GM19023 (cell line): ENCODE results near the gene PCK2.

Experiments
- ATAC-seq: cut with Tn5 transposase; IDR thresholded peaks from one replicate; pipeline ENCODE4 v1.9.1; 2021; ENCODE audit warnings: mild to moderate bottlenecking, moderate library complexity; ENCODE audit not compliant: unreplicated experiment

Gene PCK2

DNA sequence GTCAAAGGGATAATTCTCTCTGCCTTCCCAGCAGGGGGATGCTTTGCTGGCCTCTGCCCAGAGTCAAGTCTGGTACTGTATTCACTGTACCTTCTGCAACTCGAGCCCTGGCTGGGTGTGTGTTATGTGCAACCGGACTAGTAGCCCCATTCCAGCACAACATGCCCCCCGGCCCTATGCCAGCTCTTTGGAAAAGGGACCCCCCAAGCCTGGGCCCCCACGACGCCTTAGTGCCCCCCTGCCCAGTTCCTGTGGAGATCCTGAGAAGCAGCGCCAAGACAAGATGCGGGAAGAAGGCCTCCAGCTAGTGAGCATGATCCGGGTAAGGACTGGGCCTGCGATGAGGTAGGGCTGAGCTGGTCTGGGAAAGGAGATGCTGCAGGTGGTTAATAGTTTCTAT lies 56.5 kb downstream of the PCK2 start:
- ATAC-seq, result no peak

DNA sequence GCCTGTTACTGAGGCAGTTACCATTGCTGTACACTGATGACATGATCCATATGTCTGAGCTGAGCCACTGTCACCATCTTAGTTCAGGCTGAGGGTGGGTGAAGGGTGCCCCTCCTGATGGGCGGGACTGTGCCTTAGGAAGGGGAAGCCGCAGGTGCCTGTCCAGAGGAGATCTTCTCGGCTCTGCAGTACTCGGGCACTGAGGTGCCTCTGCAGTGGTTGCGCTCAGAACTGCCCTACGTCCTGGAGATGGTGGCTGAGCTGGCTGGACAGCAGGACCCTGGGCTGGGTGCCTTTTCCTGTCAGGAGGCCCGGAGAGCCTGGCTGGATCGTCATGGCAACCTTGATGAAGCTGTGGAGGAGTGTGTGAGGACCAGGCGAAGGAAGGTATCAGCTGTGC lies 56.9 kb downstream of the PCK2 start:
- no peak for ATAC-seq

DNA sequence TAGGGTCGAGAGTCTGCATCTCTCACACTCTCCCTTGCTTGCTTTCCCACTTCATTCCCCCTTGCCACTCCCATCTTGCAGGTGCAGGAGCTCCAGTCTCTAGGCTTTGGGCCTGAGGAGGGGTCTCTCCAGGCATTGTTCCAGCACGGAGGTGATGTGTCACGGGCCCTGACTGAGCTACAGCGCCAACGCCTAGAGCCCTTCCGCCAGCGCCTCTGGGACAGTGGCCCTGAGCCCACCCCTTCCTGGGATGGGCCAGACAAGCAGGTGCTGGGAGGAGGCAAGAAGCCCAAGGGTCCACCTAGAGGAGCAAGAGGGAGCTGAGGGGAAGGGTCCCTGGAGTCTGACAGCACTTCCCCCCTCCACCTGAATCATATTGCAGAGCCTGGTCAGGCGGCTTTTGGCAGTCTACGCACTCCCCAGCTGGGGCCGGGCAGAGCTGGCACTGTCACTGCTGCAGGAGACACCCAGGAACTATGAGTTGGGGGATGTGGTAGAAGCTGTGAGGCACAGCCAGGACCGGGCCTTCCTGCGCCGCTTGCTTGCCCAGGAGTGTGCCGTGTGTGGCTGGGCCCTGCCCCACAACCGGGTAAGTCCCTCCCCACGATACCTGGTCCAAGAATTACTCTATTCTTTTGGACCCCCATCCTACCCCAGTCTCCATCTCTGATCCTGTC lies 57.4 kb downstream of the PCK2 start:
- ATAC-seq, result no peak
